Activated CD8-positive, alpha-beta T cell treated with anti-CD3 and anti-CD28 coated beads, Interleukin-2, amount 10 ng/mL, durations not matched to agents 7 days and 5 days (primary cell): ENCODE measurements around the gene B3GNT7. TPM values are rescaled to one million over a fixed set of nuclear protein-coding genes. Genes with fewer than 3 reads are reported as not detected.
"Not testable (repeated sequence)": the region's sequence is repeated elsewhere in the genome, so short reads cannot be mapped to it uniquely, and the experiment has no call there.

Experiments used
- ATAC-seq: fragments of 150-1000 bp; cut with Tn5 transposase; one replicate; pipeline ENCODE4 v1.10.0; 2021; ENCODE audit warnings: moderate library complexity
- CTCF ChIA-PET: fragments of 350-600 bp; sonication (Branson Sonifier 250); formaldehyde crosslinking; loops from one replicate; lab custom pipeline; 2021; ENCODE audit warnings: antibody characterized with exemption; lab: Charles Lee
- POLR2A ChIA-PET: fragments of 350-600 bp; sonication (Branson Sonifier 250); formaldehyde crosslinking; loops from one replicate; lab custom pipeline; 2021; ENCODE audit warnings: antibody characterized with exemption; lab: Charles Lee
- DNase-seq: peaks from one replicate; pipeline ENCODE4 v3.0.0-alpha.2; 2020
- H3K27ac Mint-ChIP-seq: one replicate; pipeline ENCODE4 v1.8.0; 2021; ENCODE audit warnings: mild to moderate bottlenecking, mixed read lengths
- H3K27me3 Mint-ChIP-seq: one replicate; pipeline ENCODE4 v1.8.0; 2021; ENCODE audit warnings: low read depth, mixed read lengths
- H3K36me3 Mint-ChIP-seq: one replicate; pipeline ENCODE4 v1.8.0; 2021; ENCODE audit warnings: low read depth, mixed read lengths
- H3K4me1 Mint-ChIP-seq: one replicate; pipeline ENCODE4 v1.8.0; 2021; ENCODE audit warnings: low read depth, mixed read lengths
- H3K4me3 Mint-ChIP-seq: one replicate; pipeline ENCODE4 v1.8.0; 2021; ENCODE audit warnings: mild to moderate bottlenecking, mixed read lengths
- H3K9me3 Mint-ChIP-seq: one replicate; pipeline ENCODE4 v1.8.0; 2022; ENCODE audit warnings: mixed read lengths; ENCODE audit not compliant: insufficient read depth
- total RNA-seq, 2 experiments: library from RNA; stranded (reverse); gene quantifications; one replicate each; pipeline ENCODE4 v1.2.3, GENCODE V29; 2021

B3GNT7 gene
- total RNA-seq, 2 experiments from 2014 or later = 0.26 to 0.34 TPM

DNA sequence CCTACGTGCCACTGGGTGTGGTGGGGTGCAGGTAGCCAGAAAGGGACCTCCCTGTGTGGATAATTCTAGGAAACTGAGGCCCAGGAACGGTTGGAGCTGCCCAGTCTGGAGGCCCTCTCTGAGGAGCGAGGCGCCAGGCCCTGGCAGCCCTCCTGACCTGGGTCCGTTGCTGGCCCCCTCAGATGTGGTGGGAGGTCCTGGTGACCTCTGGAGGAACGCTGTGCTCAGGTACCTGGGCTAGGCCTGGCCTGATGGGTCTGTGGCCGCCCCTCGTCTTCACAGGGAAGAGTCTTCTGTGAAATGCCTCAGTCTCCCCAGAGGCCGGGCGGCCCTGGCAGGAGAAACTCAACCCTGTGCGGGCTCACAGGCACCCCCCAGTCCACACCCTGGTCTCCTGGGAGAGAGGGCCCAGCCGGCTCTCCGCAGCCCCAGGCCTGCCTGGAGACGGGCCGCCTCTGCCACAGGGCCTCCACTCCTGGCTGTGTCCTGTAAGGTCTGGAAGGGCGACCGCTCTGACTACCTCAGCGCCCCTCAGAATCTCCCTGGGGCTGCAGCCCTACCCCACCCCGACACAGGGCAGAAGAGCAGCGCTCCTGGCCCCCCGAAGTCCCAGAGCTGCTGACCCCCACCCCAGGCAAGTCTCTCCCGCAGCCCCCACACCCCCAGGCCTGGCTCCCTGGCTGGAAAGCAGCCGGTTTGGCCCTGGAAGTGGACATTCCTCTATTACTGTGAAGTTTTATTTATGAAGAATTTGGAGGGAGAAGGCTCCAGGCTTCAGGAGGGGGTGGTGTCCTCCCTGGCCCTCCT is 3.7 kb downstream of the B3GNT7 start:
- Mint-ChIP-seq H3K9me3 (no peaks in the 10 kb centered on the region), H3K36me3 (peaks cover 7% of the 10 kb centered on the region), H3K4me3 (no peak overlapping the region), H3K27me3 (peaks cover 23% of the 10 kb centered on the region), H3K4me1 (peaks cover 16% of the 10 kb centered on the region), H3K27ac (no peak overlapping the region)
- ATAC-seq = peak; percentile 20
- ChIA-PET CTCF (interaction anchor here (1.2 to 1.9 kb wide), 3 partner anchors 52 to 295 kb away, joined by 5 to 7 read pairs (median 6); no protein-coding TSS in a partner anchor), POLR2A (interaction anchor here (1.2 kb wide), 1 partner anchor 65 kb away, joined by 3 read pairs; the partner anchor contains the start of gene NCL)
- DNase-seq = no peak

GRCh38 chr2:231399853-231400680 is 4.6 kb downstream of the B3GNT7 start:
- POLR2A ChIA-PET = interaction anchor here (1.2 kb wide), 1 partner anchor 64 kb away, joined by 3 read pairs; the partner anchor contains the start of gene NCL
- H3K27ac Mint-ChIP-seq = no peak overlapping the region

GRCh38 chr2:231400681-231401080 is 5.2 kb downstream of the B3GNT7 start:
- not testable (repeated sequence) for DNase-seq, H3K9me3 Mint-ChIP-seq, ATAC-seq, H3K36me3 Mint-ChIP-seq, H3K4me3 Mint-ChIP-seq, H3K27ac Mint-ChIP-seq
- Mint-ChIP-seq H3K27me3 (peaks cover 16% of the 10 kb centered on the region), H3K4me1 (peaks cover 11% of the 10 kb centered on the region)
- ChIA-PET CTCF (interaction anchor here (1.2 to 1.9 kb wide), 4 partner anchors 51 to 297 kb away, joined by 5 to 9 read pairs (median 6); no protein-coding TSS in a partner anchor), POLR2A (interaction anchor here (1.2 kb wide), 1 partner anchor 64 kb away, joined by 3 read pairs; the partner anchor contains the start of gene NCL)

More at GRCh38 chr2:231399853-231400680, 4.6 kb downstream of the B3GNT7 start:
- Mint-ChIP-seq H3K36me3 (peaks cover under 1% of the 10 kb centered on the region), H3K4me3 (no peak overlapping the region), H3K9me3 (no peaks in the 10 kb centered on the region), H3K27me3 (peaks cover 17% of the 10 kb centered on the region), H3K4me1 (peaks cover 8% of the 10 kb centered on the region)
- DNase-seq (no peak), ATAC-seq (no peak)
- CTCF ChIA-PET = interaction anchor here (1.2 to 1.9 kb wide), 4 partner anchors 51 to 296 kb away, joined by 5 to 9 read pairs (median 6); no protein-coding TSS in a partner anchor

- DNase-seq, ATAC-seq, POLR2A ChIA-PET, H3K36me3 Mint-ChIP-seq, H3K4me3 Mint-ChIP-seq, H3K9me3 Mint-ChIP-seq, H3K27ac Mint-ChIP-seq: not testable (repeated sequence)
- Mint-ChIP-seq H3K27me3 (peaks cover 16% of the 10 kb centered on the region), H3K4me1 (peaks cover 15% of the 10 kb centered on the region)
- CTCF ChIA-PET = interaction anchor here (1.3 to 1.9 kb wide), 3 partner anchors 50 to 173 kb away, joined by 6 to 9 read pairs (median 7); no protein-coding TSS in a partner anchor
Measured at GRCh38 chr2:231401101-231401500, 5.6 kb downstream of the B3GNT7 start.

GRCh38 chr2:231403421-231404182 is 8.1 kb downstream of the B3GNT7 start:
- not testable (repeated sequence) for H3K4me3 Mint-ChIP-seq, H3K27ac Mint-ChIP-seq, H3K9me3 Mint-ChIP-seq, DNase-seq, H3K36me3 Mint-ChIP-seq, ATAC-seq
- Mint-ChIP-seq H3K4me1 (peaks cover 19% of the 10 kb centered on the region), H3K27me3 (peaks cover 11% of the 10 kb centered on the region)
- POLR2A ChIA-PET = interaction anchor here (0.6 kb wide), 1 partner anchor 93 kb away, joined by 3 read pairs; no protein-coding TSS in a partner anchor
- CTCF ChIA-PET = interaction anchor here (2.0 kb wide), 1 partner anchor 177 kb away, joined by 7 read pairs; no protein-coding TSS in a partner anchor

- H3K9me3 Mint-ChIP-seq, H3K27ac Mint-ChIP-seq, POLR2A ChIA-PET, DNase-seq, H3K4me3 Mint-ChIP-seq, ATAC-seq, H3K36me3 Mint-ChIP-seq: not testable (repeated sequence)
- H3K4me1 Mint-ChIP-seq = peaks cover 19% of the 10 kb centered on the region
- CTCF ChIA-PET = interaction anchor here (1.3 to 4.2 kb wide), 4 partner anchors 11 to 300 kb away, joined by 3 to 26 read pairs (median 10); no protein-coding TSS in a partner anchor
- peaks cover 12% of the 10 kb centered on the region for H3K27me3 Mint-ChIP-seq
Measured at GRCh38 chr2:231404183-231404578, 8.7 kb downstream of the B3GNT7 start.

GRCh38 chr2:231405601-231406367 is 10.3 kb downstream of the B3GNT7 start:
- not testable (repeated sequence) for H3K4me3 Mint-ChIP-seq, H3K9me3 Mint-ChIP-seq, H3K36me3 Mint-ChIP-seq, H3K27ac Mint-ChIP-seq, DNase-seq
- ChIA-PET POLR2A (interaction anchor here (0.6 kb wide), 1 partner anchor 282 kb away, joined by 3 read pairs; no protein-coding TSS in a partner anchor), CTCF (interaction anchor here (0.8 to 5.0 kb wide), 16 partner anchors 9 to 581 kb away, joined by 3 to 28 read pairs (median 4); no protein-coding TSS in a partner anchor)
- peaks cover 18% of the 10 kb centered on the region for H3K27me3 Mint-ChIP-seq
- peak; percentile 51 for ATAC-seq
- H3K4me1 Mint-ChIP-seq = peaks cover 19% of the 10 kb centered on the region

DNA sequence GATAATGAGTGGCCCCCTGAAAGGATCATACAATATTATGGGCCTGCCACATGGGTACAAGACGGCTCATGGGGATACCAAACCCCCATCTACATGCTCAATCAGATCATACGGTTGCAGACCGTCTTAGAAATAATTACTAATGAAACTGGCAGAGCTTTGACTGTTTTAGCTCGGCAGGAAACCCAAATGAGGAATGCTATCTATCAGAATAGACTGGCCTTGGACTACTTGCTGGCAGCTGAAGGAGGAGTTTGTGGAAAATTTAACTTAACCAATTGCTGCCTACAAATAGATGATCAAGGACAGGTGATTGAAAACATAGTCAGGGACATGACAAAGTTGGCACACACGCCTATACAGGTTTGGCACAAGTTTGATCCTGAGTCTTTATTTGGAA is 12.2 kb downstream of the B3GNT7 start:
- Mint-ChIP-seq H3K27me3 (peaks cover 30% of the 10 kb centered on the region), H3K4me1 (peaks cover 24% of the 10 kb centered on the region), H3K9me3 (peaks cover 15% of the 10 kb centered on the region)
- not testable (repeated sequence) for DNase-seq, H3K27ac Mint-ChIP-seq, ATAC-seq, H3K4me3 Mint-ChIP-seq, H3K36me3 Mint-ChIP-seq
- POLR2A ChIA-PET = interaction anchor here (0.9 kb wide), 1 partner anchor 44 kb away, joined by 3 read pairs; no protein-coding TSS in a partner anchor
- CTCF ChIA-PET = interaction anchor here (1.0 to 5.0 kb wide), 10 partner anchors 8 to 306 kb away, joined by 3 to 28 read pairs (median 8); no protein-coding TSS in a partner anchor

DNA sequence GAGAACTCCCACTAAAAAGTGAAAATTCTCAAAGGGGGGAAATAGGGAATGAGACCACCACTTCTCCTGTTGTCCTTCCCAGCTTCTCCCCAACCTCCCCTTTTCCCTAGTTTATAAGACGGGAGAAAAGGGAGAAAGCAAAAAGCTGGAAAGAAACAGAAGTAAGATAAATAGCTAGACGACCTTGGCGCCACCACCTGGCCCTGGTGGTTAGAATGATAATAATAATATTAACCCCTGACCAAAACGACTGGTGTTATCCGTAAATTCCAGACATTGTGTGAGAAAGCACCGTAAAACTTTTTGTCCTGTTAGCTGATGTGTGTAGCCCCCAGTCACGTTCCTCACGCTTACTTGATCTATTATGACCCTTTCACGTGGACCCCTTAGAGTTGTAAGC is 12.8 kb downstream of the B3GNT7 start:
- DNase-seq, H3K4me3 Mint-ChIP-seq, H3K27ac Mint-ChIP-seq, ATAC-seq, H3K36me3 Mint-ChIP-seq: not testable (repeated sequence)
- peaks cover 15% of the 10 kb centered on the region for H3K9me3 Mint-ChIP-seq
- peaks cover 24% of the 10 kb centered on the region for H3K4me1 Mint-ChIP-seq
- ChIA-PET POLR2A (interaction anchor here (0.9 kb wide), 1 partner anchor 43 kb away, joined by 3 read pairs; no protein-coding TSS in a partner anchor), CTCF (interaction anchor here (1.0 to 5.0 kb wide), 9 partner anchors 9 to 305 kb away, joined by 3 to 28 read pairs (median 7); no protein-coding TSS in a partner anchor)
- H3K27me3 Mint-ChIP-seq = peaks cover 34% of the 10 kb centered on the region

DNA sequence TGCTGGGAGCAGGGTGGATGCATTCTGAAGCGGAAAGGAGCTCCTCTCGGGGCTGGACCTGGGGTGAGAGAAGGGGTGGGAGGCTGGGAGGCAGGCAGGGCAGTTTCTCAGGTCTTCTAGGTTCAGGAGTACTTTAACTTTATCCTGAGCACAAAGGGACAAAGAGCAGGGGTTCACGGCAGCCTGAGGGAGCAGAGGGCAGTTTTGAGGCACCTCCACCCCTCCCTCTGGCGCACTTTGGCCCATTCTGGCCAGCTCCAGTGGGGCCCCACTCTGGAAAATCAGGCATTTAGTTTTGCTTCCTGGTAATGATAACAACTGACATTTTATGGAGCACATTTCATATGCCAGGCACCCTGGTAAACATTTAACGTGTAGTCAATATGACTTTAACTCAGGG is 14.3 kb downstream of the B3GNT7 start:
- Mint-ChIP-seq H3K27ac (no peak overlapping the region), H3K36me3 (peaks cover 5% of the 10 kb centered on the region), H3K9me3 (peaks cover 15% of the 10 kb centered on the region), H3K4me3 (no peak overlapping the region), H3K4me1 (peaks cover 24% of the 10 kb centered on the region), H3K27me3 (peaks cover 34% of the 10 kb centered on the region)
- ATAC-seq (no peak), DNase-seq (no peak)
- CTCF ChIA-PET = interaction anchor here (1.1 to 5.0 kb wide), 5 partner anchors 13 to 306 kb away, joined by 3 to 28 read pairs (median 20); no protein-coding TSS in a partner anchor
- POLR2A ChIA-PET = no interaction called here
